HG03139 (cell line): ENCODE measurements around the gene GJD3.

Source experiments
- ATAC-seq: cut with Tn5 transposase; IDR thresholded peaks from one replicate; pipeline ENCODE4 v1.9.1; 2021; ENCODE audit not compliant: unreplicated experiment

The GJD3 gene

DNA sequence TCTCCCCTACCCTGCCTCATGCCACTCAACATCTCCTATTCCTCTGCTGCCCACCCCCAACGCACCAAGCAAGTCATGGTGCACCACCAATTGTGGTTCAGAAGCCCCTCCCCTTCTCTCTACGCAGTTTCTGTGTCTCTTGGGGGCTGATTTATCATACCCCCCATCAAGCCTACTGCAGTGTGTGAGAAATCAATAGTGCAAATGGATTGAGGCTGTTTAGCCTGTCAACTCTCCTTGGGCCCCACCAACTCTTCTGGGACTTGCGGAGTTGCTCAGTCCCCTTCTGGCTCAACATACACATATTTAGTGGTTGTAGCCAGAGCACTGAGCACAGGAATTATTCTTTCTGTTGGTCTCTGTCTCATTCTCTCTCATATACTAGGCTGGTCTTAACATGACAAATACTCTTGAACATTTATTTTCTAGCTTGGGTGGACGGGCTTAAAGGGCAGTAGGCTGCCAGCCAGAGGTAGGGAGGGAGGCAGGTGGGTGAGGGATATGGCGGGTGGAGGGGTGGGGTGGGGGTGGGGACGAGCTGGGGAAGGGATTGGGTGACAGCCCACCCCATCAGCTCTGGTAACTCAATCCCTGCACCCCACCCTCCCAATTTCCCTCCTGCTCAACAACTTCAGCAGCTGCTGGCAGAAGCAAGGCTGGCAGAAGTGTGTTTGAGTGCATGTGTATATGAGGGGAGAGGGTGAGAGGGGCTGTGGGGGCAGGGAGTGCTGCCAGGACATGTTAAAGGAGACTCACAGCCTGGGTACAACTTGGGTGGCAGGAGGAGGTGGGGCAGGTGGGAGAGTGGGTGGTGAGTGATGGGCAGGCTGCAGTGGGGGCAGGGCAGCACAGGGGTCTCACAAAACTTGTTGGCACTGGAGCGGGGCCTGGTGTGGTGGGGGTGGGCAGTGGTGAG is 50.6 kb downstream of the GJD3 start:
- ATAC-seq = no peak
